Astrocyte of the spinal cord (primary cell): ENCODE measurements around the gene TLCD3B.

Source experiments
- DNase-seq: peaks from one replicate; pipeline ENCODE4 v3.0.0; 2011; ENCODE audit warnings: low read depth, low spot score
- H3K4me3 ChIP-seq: 2 replicates; pipeline ENCODE4 v1.5.1; 2011; ENCODE audit warnings: low read depth, mild to moderate bottlenecking, low read length, moderate library complexity
- CTCF ChIP-seq: IDR thresholded peaks from 2 replicates; pipeline ENCODE4 v1.5.1; 2012; ENCODE audit warnings: low read depth, mild to moderate bottlenecking, low read length, inconsistent platforms
- in situ Hi-C: cut with HindIII; loops from 2 replicates; pipeline ENCODE4 v1.10.0; 2017; ENCODE audit warnings: low sequenced_read_pairs

TLCD3B gene

GRCh38 chr16:30009990-30010843 is 20.9 kb downstream of the TLCD3B start:
- in situ Hi-C loops: no loop called here
- TF ChIP-seq CTCF: no peak
- no peak for DNase-seq
- H3K4me3 ChIP-seq: no peak overlapping the region

- in situ Hi-C loops: no loop called here
- no peak for DNase-seq
- H3K4me3 ChIP-seq: no peak overlapping the region
- no peak for TF ChIP-seq CTCF
These were observed 21.8 kb downstream of the TLCD3B start for GRCh38 chr16:30009085-30009862.

- no peak overlapping the region for H3K4me3 ChIP-seq
- in situ Hi-C loops: no loop called here
These were observed 23.6 kb downstream of the TLCD3B start for GRCh38 chr16:30007378-30007895.

GRCh38 chr16:30006659-30007377 is 24.3 kb downstream of the TLCD3B start:
- H3K4me3 ChIP-seq: no peak overlapping the region
- in situ Hi-C loops: no loop called here
- no peak for DNase-seq
- TF ChIP-seq CTCF: no peak

More at GRCh38 chr16:30007378-30007895, 23.6 kb downstream of the TLCD3B start:
- TF ChIP-seq CTCF: no peak
- no peak for DNase-seq

GRCh38 chr16:30006095-30006473 is 25.0 kb downstream of the TLCD3B start:
- in situ Hi-C loops: no loop called here
- H3K4me3 ChIP-seq: no peak overlapping the region
- DNase-seq: no peak
- TF ChIP-seq CTCF: no peak
